ENCODE results near the gene CFAP52.
"Not testable (repeated sequence)": the region's sequence is repeated elsewhere in the genome, so short reads cannot be mapped to it uniquely, and the experiment has no call there.

GRCh38 chr17:9607058-9607457 is 30.6 kb downstream of the CFAP52 start:
- not testable (repeated sequence) for TF ChIP-seq CTCF (conservative IDR thresholded peaks at IDR 0.05; ENCODE audit: low read depth in 2 of 2); REST (IDR thresholded peaks at IDR 0.05; ENCODE audit: unreplicated experiment); EZH2 (IDR thresholded peaks at IDR 0.05; ENCODE audit: low read depth, unreplicated experiment); ZNF114 (CRISPR knock-in tag; IDR thresholded peaks at IDR 0.05); NANOG (IDR thresholded peaks at IDR 0.05; ENCODE audit: borderline replicate concordance)
